Right renal pelvis (tissue), 4 donors: ENCODE measurements around the gene NCKAP1. TPM values are rescaled to one million over a fixed set of nuclear protein-coding genes. Genes with fewer than 3 reads are reported as not detected.
"Not testable (repeated sequence)": the region's sequence is repeated elsewhere in the genome, so short reads cannot be mapped to it uniquely, and the experiment has no call there.

Experiments used
- DNase-seq, 4 donors: peaks; one replicate each; pipeline ENCODE4 v3.0.0-alpha.2; 2013; ENCODE audit warnings: low read depth in 4 of 4, low spot score in 3 of 4, missing footprints in 1 of 4
- polyA plus RNA-seq, 4 donors: library from polyadenylated mRNA; unstranded; fragments of 120-200 nt; gene quantifications; one replicate each; pipeline ENCODE4 v1.2.1, GENCODE V29; 2013; ENCODE audit not compliant: insufficient read length in 4 of 4

NCKAP1 gene
- polyA plus RNA-seq, 4 donors: 113 to 148 (median 142) TPM

DNA sequence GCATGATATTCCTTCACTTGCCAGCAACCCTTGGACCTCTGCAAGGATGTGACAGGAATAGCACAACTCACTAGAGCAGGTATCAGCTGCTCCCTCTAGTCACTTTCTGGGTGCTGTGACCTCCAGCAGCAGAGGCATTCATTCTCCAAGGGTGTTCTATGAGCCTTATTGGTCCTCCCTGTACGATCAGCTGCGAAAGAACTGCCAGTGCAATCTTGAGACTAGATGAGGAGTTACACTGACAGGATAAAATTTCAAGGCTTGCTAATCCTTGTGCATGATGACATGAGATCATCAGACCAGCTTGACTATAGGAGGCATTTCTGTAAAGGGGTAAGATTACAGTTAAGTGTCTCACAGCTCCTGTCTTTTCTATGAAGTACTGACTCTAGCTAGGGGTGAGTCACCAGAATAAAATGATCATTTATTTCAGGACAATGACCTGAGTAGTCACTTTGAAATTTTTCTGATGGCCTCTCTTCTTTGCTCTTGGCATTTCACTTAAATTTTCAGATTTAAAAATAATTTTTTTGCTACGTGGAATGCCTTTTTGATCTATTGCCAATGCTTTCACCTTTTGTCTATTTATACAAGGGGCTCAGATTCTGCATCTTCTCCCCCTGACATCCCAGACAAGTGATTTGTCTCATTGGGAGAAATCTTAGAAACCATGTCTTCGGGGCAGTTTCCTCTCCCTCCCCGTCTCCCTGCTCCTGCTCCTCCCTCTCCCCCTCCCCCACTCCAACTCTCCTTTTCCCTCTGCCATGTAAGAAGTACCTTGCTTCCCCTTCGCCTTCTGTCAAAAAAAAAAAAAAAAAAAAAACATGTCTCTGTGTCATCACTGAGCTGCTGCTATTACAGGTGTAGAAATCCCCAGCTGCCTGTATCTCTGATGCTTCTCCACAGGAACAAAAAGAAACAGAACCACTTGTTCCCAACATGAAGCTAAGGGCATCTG is 122.6 kb downstream of the NCKAP1 start:
- DNase-seq: no peak

GRCh38 chr2:182914852-182915251 is 123.4 kb downstream of the NCKAP1 start:
- DNase-seq: no peak

GRCh38 chr2:182913064-182913463 is 125.2 kb downstream of the NCKAP1 start:
- no peak for DNase-seq

GRCh38 chr2:182912518-182912915 is 125.7 kb downstream of the NCKAP1 start:
- no peak for DNase-seq

DNA sequence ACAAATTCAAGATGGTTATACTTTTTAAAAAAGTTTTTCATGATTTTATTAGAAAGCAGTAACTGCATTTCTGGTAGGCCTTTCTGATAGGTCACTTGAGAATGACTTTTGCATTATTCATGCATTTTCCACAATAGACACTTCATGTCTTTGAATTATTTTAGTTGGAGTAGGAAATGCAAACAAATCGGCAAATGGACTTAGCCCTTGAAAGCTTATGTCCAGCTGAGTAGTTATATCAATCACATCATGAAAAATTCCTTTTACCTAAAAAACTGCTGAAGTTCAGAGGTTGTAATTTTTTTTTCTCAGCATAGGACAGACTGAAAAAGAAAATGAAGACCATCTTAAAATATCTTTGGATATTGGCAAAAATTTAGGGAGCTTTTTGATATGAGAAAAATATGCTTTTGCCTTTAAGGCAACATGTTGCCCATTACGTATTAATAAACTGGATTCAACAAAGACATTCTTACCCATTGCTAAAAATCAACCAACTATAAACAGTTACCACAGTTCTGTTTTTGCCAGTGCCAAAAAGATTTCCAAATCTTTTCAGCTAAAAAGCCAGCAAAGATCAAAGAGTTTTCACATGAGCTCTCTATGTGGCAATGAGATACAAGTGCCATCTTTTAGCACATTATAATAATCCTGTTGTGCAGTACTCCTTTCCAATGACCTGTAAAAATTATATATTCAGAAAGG is 126.3 kb downstream of the NCKAP1 start:
- no peak for DNase-seq

- no peak for DNase-seq
Measured at GRCh38 chr2:182910965-182911364, 127.3 kb downstream of the NCKAP1 start.

- no peak for DNase-seq
Measured at GRCh38 chr2:182907081-182907830, 131.0 kb downstream of the NCKAP1 start.

- DNase-seq: no peak
Measured at GRCh38 chr2:182906454-182906853, 131.8 kb downstream of the NCKAP1 start.

GRCh38 chr2:182904844-182905243 is 133.4 kb downstream of the NCKAP1 start:
- no peak for DNase-seq

GRCh38 chr2:182903566-182903965 is 134.7 kb downstream of the NCKAP1 start:
- no peak for DNase-seq

DNA sequence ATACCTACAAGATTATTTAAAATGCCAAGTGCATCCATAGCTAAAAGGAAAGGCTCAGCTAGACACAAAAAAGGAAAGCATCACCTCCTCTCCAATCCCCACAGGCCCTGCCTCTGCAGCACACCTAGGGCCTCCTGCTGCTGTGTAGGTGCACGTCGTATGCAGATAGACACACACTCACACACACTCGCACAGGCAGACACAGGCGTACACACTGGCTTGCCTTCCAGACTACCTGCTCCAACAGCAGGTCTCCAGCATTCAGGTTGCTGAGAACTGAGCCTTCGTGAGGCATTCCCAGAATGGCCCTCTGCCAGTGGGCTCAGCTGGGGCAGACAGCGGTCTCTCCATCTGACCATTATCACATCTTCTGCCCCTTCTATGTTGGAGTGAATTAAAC is 136.5 kb downstream of the NCKAP1 start:
- DNase-seq: no peak

- DNase-seq: no peak
Measured at GRCh38 chr2:182898718-182899117, 139.5 kb downstream of the NCKAP1 start.

- DNase-seq: no peak
Measured at GRCh38 chr2:182897137-182897536, 141.1 kb downstream of the NCKAP1 start.

DNA sequence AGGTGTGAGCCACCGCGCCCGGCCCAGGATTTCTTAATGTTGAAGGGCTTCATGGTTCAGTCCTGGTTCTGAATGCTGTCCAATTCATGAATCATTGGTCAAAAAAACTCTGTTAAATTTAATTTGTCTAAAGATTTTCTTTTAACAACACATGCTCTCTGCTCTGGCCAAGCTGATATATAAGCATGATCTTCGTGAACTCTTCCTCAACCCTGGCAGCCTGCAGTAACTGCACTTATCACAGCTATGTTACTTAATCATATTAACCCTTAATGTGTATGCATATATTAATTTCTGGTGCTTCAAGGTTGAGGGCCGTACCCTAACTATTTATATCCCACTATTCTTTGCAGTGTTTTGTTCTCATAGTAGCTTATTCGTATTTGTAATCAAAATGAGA is 142.5 kb downstream of the NCKAP1 start:
- no peak for DNase-seq

GRCh38 chr2:182895169-182895568 is 143.1 kb downstream of the NCKAP1 start:
- DNase-seq: no peak

- no peak for DNase-seq
Measured at GRCh38 chr2:182894174-182894573, 144.1 kb downstream of the NCKAP1 start.

GRCh38 chr2:182893666-182894065 is 144.6 kb downstream of the NCKAP1 start:
- no peak for DNase-seq

- not testable (repeated sequence) for DNase-seq
Measured at GRCh38 chr2:182893035-182893434, 145.2 kb downstream of the NCKAP1 start.

DNA sequence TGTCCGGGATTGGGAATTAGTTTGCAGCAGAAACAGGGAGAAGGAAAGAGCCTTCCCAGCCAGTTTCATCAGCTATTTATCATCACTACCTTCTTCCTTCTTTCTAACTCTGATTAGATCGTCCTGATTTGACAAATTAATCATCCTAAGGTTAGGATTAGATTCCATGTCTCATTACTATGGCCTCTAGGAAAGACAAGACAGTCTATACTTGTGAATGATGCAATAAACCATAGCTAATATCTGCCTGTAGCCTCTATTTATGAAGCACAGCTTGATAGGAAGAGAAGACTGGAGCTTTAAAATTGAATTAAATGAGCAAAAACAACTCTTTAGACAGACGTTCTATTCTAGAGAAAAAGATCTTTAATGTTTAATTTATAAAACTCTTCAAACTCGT is 146.6 kb downstream of the NCKAP1 start:
- DNase-seq: no peak

GRCh38 chr2:182890773-182891378 is 147.4 kb downstream of the NCKAP1 start:
- DNase-seq: no peak

GRCh38 chr2:182890305-182890704 is 148.0 kb downstream of the NCKAP1 start:
- no peak for DNase-seq
